ENCODE data around the gene STING1. TPM values are rescaled to one million over a fixed set of nuclear protein-coding genes. Genes with fewer than 3 reads are reported as not detected.
A peak's percentile ranks its signal among the peaks of the same experiment; 100 is the strongest.
"Not testable (repeated sequence)": the region's sequence is repeated elsewhere in the genome, so short reads cannot be mapped to it uniquely, and the experiment has no call there.

Gene STING1
- 0.91 and 1.1 TPM in 2 replicates for total RNA-seq

- ChIA-PET POLR2A (interaction anchor here (0.5 to 1.2 kb wide), 3 partner anchors 70 to 154 kb away, joined by 3 to 4 read pairs (median 3); no protein-coding TSS in a partner anchor), CTCF (interaction anchor here (1.9 kb wide), 1 partner anchor 32 kb away, joined by 5 read pairs; no protein-coding TSS in a partner anchor)
- peak within 1 kb of the TSS; percentile 53 for H3K4me3 Mint-ChIP-seq
- no peak for TF ChIP-seq CTCF (IDR thresholded peaks at IDR 0.05)
- H3K27me3 Mint-ChIP-seq, result peaks cover 4% of the 10 kb centered on the region
- H3K27ac Mint-ChIP-seq, result peak within 1 kb of the TSS; percentile 35
- H3K9me3 Mint-ChIP-seq, result no peaks in the 10 kb centered on the region
- H3K36me3 Mint-ChIP-seq (ENCODE audit: low read depth), result no peaks in the 10 kb centered on the region
- intact Hi-C loops (cut with micrococcal nuclease), result no loop called here
- ATAC-seq (ENCODE audit: low read depth) (peak; percentile 52), DNase-seq (peak; percentile 21)
- peaks cover 15% of the 10 kb centered on the region for H3K4me1 Mint-ChIP-seq
Observed at GRCh38 chr5:139482050-139482889, at the start of gene STING1. STING1 (minus strand) TSS chr5:139482758; CDS start chr5:139481704, 1,054 bp downstream.

GRCh38 chr5:139531772-139532169 lies 49.2 kb upstream of the STING1 start:
- CTCF ChIA-PET, result interaction anchor here (0.6 kb wide), 1 partner anchor 37 kb away, joined by 3 read pairs; no protein-coding TSS in a partner anchor
- peaks cover 6% of the 10 kb centered on the region for H3K4me1 Mint-ChIP-seq

GRCh38 chr5:139530079-139530478 lies 47.5 kb upstream of the STING1 start:
- H3K27me3 Mint-ChIP-seq; H3K27ac Mint-ChIP-seq; H3K4me3 Mint-ChIP-seq; ATAC-seq (ENCODE audit: low read depth); CTCF ChIA-PET; DNase-seq; intact Hi-C loops (cut with micrococcal nuclease); H3K9me3 Mint-ChIP-seq; H3K36me3 Mint-ChIP-seq (ENCODE audit: low read depth): not testable (repeated sequence)
- peaks cover 21% of the 10 kb centered on the region for H3K4me1 Mint-ChIP-seq
- POLR2A ChIA-PET, result interaction anchor here (0.9 kb wide), 1 partner anchor 11 kb away, joined by 3 read pairs; no protein-coding TSS in a partner anchor

More at GRCh38 chr5:139531772-139532169, 49.2 kb upstream of the STING1 start:
- TF ChIP-seq CTCF (IDR thresholded peaks at IDR 0.05), result no peak
- Mint-ChIP-seq H3K4me3 (no peak overlapping the region), H3K36me3 (ENCODE audit: low read depth) (no peaks in the 10 kb centered on the region), H3K9me3 (peaks cover 2% of the 10 kb centered on the region), H3K27ac (no peak overlapping the region), H3K27me3 (no peaks in the 10 kb centered on the region)
- POLR2A ChIA-PET, result no interaction called here
- ATAC-seq (ENCODE audit: low read depth), result no peak
- intact Hi-C loops (cut with micrococcal nuclease), result no loop called here
- DNase-seq, result no peak

GRCh38 chr5:139528695-139529094 lies 46.1 kb upstream of the STING1 start:
- ATAC-seq (ENCODE audit: low read depth); DNase-seq; H3K4me3 Mint-ChIP-seq; H3K27ac Mint-ChIP-seq; H3K27me3 Mint-ChIP-seq; POLR2A ChIA-PET; H3K9me3 Mint-ChIP-seq; intact Hi-C loops (cut with micrococcal nuclease); H3K36me3 Mint-ChIP-seq (ENCODE audit: low read depth): not testable (repeated sequence)
- H3K4me1 Mint-ChIP-seq, result peaks cover 35% of the 10 kb centered on the region
- CTCF ChIA-PET, result interaction anchor here (0.9 to 1.1 kb wide), 2 partner anchors 11 to 106 kb away, joined by 3 read pairs; no protein-coding TSS in a partner anchor

- CTCF ChIA-PET, result interaction anchor here (0.9 kb wide), 1 partner anchor 106 kb away, joined by 3 read pairs; no protein-coding TSS in a partner anchor
- intact Hi-C loops (cut with micrococcal nuclease); H3K9me3 Mint-ChIP-seq; H3K27me3 Mint-ChIP-seq; DNase-seq; H3K4me3 Mint-ChIP-seq; ATAC-seq (ENCODE audit: low read depth); H3K27ac Mint-ChIP-seq; H3K36me3 Mint-ChIP-seq (ENCODE audit: low read depth); POLR2A ChIA-PET: not testable (repeated sequence)
- peaks cover 41% of the 10 kb centered on the region for H3K4me1 Mint-ChIP-seq
Observed at GRCh38 chr5:139527896-139528467, 45.4 kb upstream of the STING1 start.

- ATAC-seq (ENCODE audit: low read depth); intact Hi-C loops (cut with micrococcal nuclease); POLR2A ChIA-PET; H3K9me3 Mint-ChIP-seq; H3K36me3 Mint-ChIP-seq (ENCODE audit: low read depth); H3K27me3 Mint-ChIP-seq; DNase-seq; CTCF ChIA-PET: not testable (repeated sequence)
- peak overlapping the region; percentile 71 for H3K4me3 Mint-ChIP-seq
- peaks cover 43% of the 10 kb centered on the region for H3K4me1 Mint-ChIP-seq
- H3K27ac Mint-ChIP-seq, result peak overlapping the region; percentile 91
Observed at GRCh38 chr5:139527090-139527470, 44.5 kb upstream of the STING1 start.

- H3K27ac Mint-ChIP-seq, result peak overlapping the region; percentile 91
- POLR2A ChIA-PET, result interaction anchor here (0.6 to 5.8 kb wide), 4 partner anchors 19 to 40 kb away, joined by 3 to 37 read pairs (median 4); partner anchors contain the start of gene UBE2D2
- CTCF ChIA-PET, result not testable (repeated sequence)
Observed at GRCh38 chr5:139526309-139527089, 43.9 kb upstream of the STING1 start.

GRCh38 chr5:139525586-139526308 lies 43.2 kb upstream of the STING1 start:
- POLR2A ChIA-PET, result interaction anchor here (0.6 to 5.8 kb wide), 5 partner anchors 19 to 126 kb away, joined by 3 to 37 read pairs (median 3); partner anchors contain the start of gene UBE2D2
- not testable (repeated sequence) for H3K36me3 Mint-ChIP-seq (ENCODE audit: low read depth); DNase-seq; H3K9me3 Mint-ChIP-seq; H3K27me3 Mint-ChIP-seq
- CTCF ChIA-PET, result interaction anchor here (1.3 to 1.4 kb wide), 2 partner anchors 18 to 48 kb away, joined by 4 read pairs; no protein-coding TSS in a partner anchor
- intact Hi-C loops (cut with micrococcal nuclease), result loop anchor here (1.0 kb wide), 1 partner anchor 36 kb away; the partner anchor contains the start of gene UBE2D2
- ATAC-seq (ENCODE audit: low read depth), result peak; percentile 38
- Mint-ChIP-seq H3K27ac (peak overlapping the region; percentile 91), H3K4me1 (peaks cover 43% of the 10 kb centered on the region), H3K4me3 (peak overlapping the region; percentile 71)

More at GRCh38 chr5:139526309-139527089, 43.9 kb upstream of the STING1 start:
- H3K27me3 Mint-ChIP-seq; H3K9me3 Mint-ChIP-seq; ATAC-seq (ENCODE audit: low read depth); intact Hi-C loops (cut with micrococcal nuclease); H3K36me3 Mint-ChIP-seq (ENCODE audit: low read depth): not testable (repeated sequence)
- peak; percentile 19 for DNase-seq
- Mint-ChIP-seq H3K4me1 (peaks cover 43% of the 10 kb centered on the region), H3K4me3 (peak overlapping the region; percentile 71)

Data from activated B cell treated with CpG ODN at 0.5 μM for 24 hours (primary cell).